H1 (cell line): ENCODE results near the gene CCDC33. TPM values are rescaled to one million over a fixed set of nuclear protein-coding genes. Genes with fewer than 3 reads are reported as not detected.

Experiments used
- CTCF ChIA-PET: fragments of 300-600 bp; sonication (Branson Sonifier 250); formaldehyde crosslinking; loops from one replicate; lab custom pipeline; 2021; ENCODE audit not compliant: partially characterized antibody; lab: Charles Lee
- POLR2A ChIA-PET: fragments of 300-600 bp; sonication (Branson Sonifier 250); formaldehyde crosslinking; loops from one replicate; lab custom pipeline; 2021; ENCODE audit warnings: inconsistent platforms; ENCODE audit not compliant: partially characterized antibody; lab: Charles Lee
- DNase-seq, 2 experiments: peaks; one replicate each; pipeline versions ENCODE4 v3.0.0 to v3.0.0-alpha.2; 2010 to 2022; ENCODE audit warnings: low spot score in 2 of 2, low read depth in 1 of 2, mixed read lengths in 1 of 2
- FAIRE-seq: peaks from 2 replicates; lab custom pipeline; 2011; peaks lifted over from hg19 to GRCh38; lab: Jason Lieb, UNC
- H2AFZ ChIP-seq: 2 replicates; pipeline ENCODE4 v1.8.1; 2012; ENCODE audit warnings: low read length, inconsistent platforms
- H2AK5ac ChIP-seq: 2 replicates; pipeline ENCODE4 v1.6.1; 2013; ENCODE audit warnings: low read depth, low read length
- H2BK120ac ChIP-seq: replicated peaks from 2 replicates; pipeline ENCODE3; 2013; ENCODE audit warnings: low read depth, low read length, inconsistent platforms
- H2BK12ac ChIP-seq: 2 replicates; pipeline ENCODE4 v1.6.1; 2013; ENCODE audit warnings: low read depth, low read length
- H2BK15ac ChIP-seq: 2 replicates; pipeline ENCODE4 v1.6.1; 2013; ENCODE audit warnings: low read length
- H2BK20ac ChIP-seq: 2 replicates; pipeline ENCODE4 v1.6.1; 2013; ENCODE audit warnings: low read length
- H2BK5ac ChIP-seq: 2 replicates; pipeline ENCODE4 v1.6.1; 2013; ENCODE audit warnings: low read depth, low read length
- H3K14ac ChIP-seq: 2 replicates; pipeline ENCODE4 v1.6.1; 2013; ENCODE audit warnings: inconsistent platforms; ENCODE audit not compliant: insufficient read length
- H3K18ac ChIP-seq: 2 replicates; pipeline ENCODE4 v1.6.1; 2013; ENCODE audit warnings: low read length; ENCODE audit errors: extremely low read depth
- H3K23ac ChIP-seq: 2 replicates; pipeline ENCODE4 v1.6.1; 2013; ENCODE audit warnings: inconsistent platforms; ENCODE audit not compliant: insufficient read length
- H3K23me2 ChIP-seq: 2 replicates; pipeline ENCODE4 v1.6.1; 2013; ENCODE audit warnings: low read depth, low read length
- H3K27ac ChIP-seq: 2 replicates; pipeline ENCODE4 v1.6.1; 2011; ENCODE audit warnings: low read depth, low read length, inconsistent platforms
- H3K27me3 ChIP-seq, 4 experiments: replicated peaks in 1 of 4; 1 replicate in 1 of 4; 2 replicates in 3 of 4; pipeline versions ENCODE4 v1.6.1 to v1.8.1; 2011 to 2013; ENCODE audit warnings: low read length in 3 of 4, mild to moderate bottlenecking in 3 of 4, inconsistent platforms in 2 of 4, mixed read lengths in 2 of 4, moderate library complexity in 1 of 4; ENCODE audit not compliant: control insufficient read depth in 3 of 4, insufficient read depth in 3 of 4; ENCODE audit errors: extremely low read depth in 1 of 4
- H3K36me3 ChIP-seq, 4 experiments: 2 replicates each; pipeline versions ENCODE4 v1.6.1 to v1.8.1; 2011 to 2013; ENCODE audit warnings: mild to moderate bottlenecking in 4 of 4, low read length in 3 of 4, moderate library complexity in 2 of 4, control low read depth in 1 of 4, inconsistent platforms in 1 of 4; ENCODE audit not compliant: insufficient read depth in 4 of 4, control insufficient read depth in 2 of 4
- H3K4ac ChIP-seq: replicated peaks from 2 replicates; pipeline ENCODE3; 2013; ENCODE audit warnings: low read length, low read depth, mixed read lengths, inconsistent platforms; ENCODE audit not compliant: insufficient read length
- H3K4me1 ChIP-seq, 4 experiments: replicated peaks in 1 of 4; 1 replicate in 1 of 4; 2 replicates in 3 of 4; pipeline versions ENCODE4 v1.6.1 to v1.8.1; 2011 to 2013; ENCODE audit warnings: low read length in 3 of 4, inconsistent platforms in 2 of 4, mixed read lengths in 1 of 4; ENCODE audit not compliant: insufficient read depth in 4 of 4, control insufficient read depth in 3 of 4
- H3K4me2 ChIP-seq, 2 experiments: 2 replicates each; pipeline versions ENCODE4 v1.6.1 to v1.8.1; 2011 to 2013; ENCODE audit warnings: low read depth in 2 of 2, low read length in 2 of 2, control low read depth in 1 of 2, inconsistent platforms in 1 of 2, mild to moderate bottlenecking in 1 of 2; ENCODE audit not compliant: insufficient read depth in 1 of 2
- H3K4me3 ChIP-seq, 4 experiments: fragments of 200-600, 300-600 bp in 1 of 4; sonication (generic), shearing (Covaris generic), sonication (Bioruptor Twin) in 1 of 4; 2 replicates each; pipeline versions ENCODE4 v1.5.1 to v1.8.1; 2011 to 2016; ENCODE audit warnings: low read length in 4 of 4, low read depth in 3 of 4, control low read depth in 2 of 4, inconsistent platforms in 2 of 4, mild to moderate bottlenecking in 2 of 4, mixed read lengths in 1 of 4, moderate library complexity in 1 of 4; ENCODE audit not compliant: insufficient read depth in 2 of 4; ENCODE audit errors: extremely low read depth in 1 of 4
- H3K56ac ChIP-seq: replicated peaks from 2 replicates; pipeline ENCODE3; 2013; ENCODE audit warnings: low read depth, mild to moderate bottlenecking, mixed read lengths, low read length, inconsistent platforms; ENCODE audit not compliant: insufficient read length
- H3K79me1 ChIP-seq: 2 replicates; pipeline ENCODE4 v1.6.1; 2013; ENCODE audit warnings: low read depth, low read length, control low read depth
- H3K79me2 ChIP-seq, 2 experiments: 2 replicates each; pipeline versions ENCODE4 v1.6.1 to v1.8.1; 2012 to 2013; ENCODE audit warnings: low read length in 2 of 2, mild to moderate bottlenecking in 2 of 2, inconsistent platforms in 1 of 2; ENCODE audit not compliant: insufficient read depth in 2 of 2, control insufficient read depth in 1 of 2
- H3K9ac ChIP-seq, 4 experiments: replicated peaks in 1 of 4; 1 replicate in 1 of 4; 2 replicates in 3 of 4; pipeline versions ENCODE4 v1.6.1 to v1.8.1; 2011 to 2013; ENCODE audit warnings: low read depth in 3 of 4, low read length in 3 of 4, control low read depth in 2 of 4, mild to moderate bottlenecking in 2 of 4, moderate library complexity in 2 of 4, inconsistent platforms in 1 of 4; ENCODE audit errors: extremely low read depth in 1 of 4
- H3K9me3 ChIP-seq, 2 experiments: 2 replicates each; pipeline versions ENCODE4 v1.6.1 to v1.8.1; 2012 to 2013; ENCODE audit warnings: mild to moderate bottlenecking in 2 of 2, moderate library complexity in 2 of 2, control low read depth in 1 of 2, inconsistent platforms in 1 of 2, low read depth in 1 of 2, low read length in 1 of 2, mixed read lengths in 1 of 2; ENCODE audit not compliant: insufficient read depth in 2 of 2
- H4K20me1 ChIP-seq, 2 experiments: replicated peaks in 1 of 2; 2 replicates each; pipeline versions ENCODE3 to v1.8.1; 2011 to 2013; ENCODE audit warnings: inconsistent platforms in 2 of 2, low read length in 2 of 2, mild to moderate bottlenecking in 1 of 2; ENCODE audit not compliant: insufficient read depth in 2 of 2, control insufficient read depth in 1 of 2
- H4K5ac ChIP-seq: 2 replicates; pipeline ENCODE4 v1.6.1; 2013; ENCODE audit warnings: low read length, low read depth, mixed read lengths, inconsistent platforms; ENCODE audit not compliant: insufficient read length
- H4K8ac ChIP-seq: 2 replicates; pipeline ENCODE4 v1.8.0; 2013; ENCODE audit warnings: mild to moderate bottlenecking, moderate library complexity, low read length, inconsistent platforms; ENCODE audit not compliant: insufficient read depth; ENCODE audit errors: extremely low read depth
- H4K91ac ChIP-seq: replicated peaks from 2 replicates; pipeline ENCODE3; 2013; ENCODE audit warnings: low read length, mixed read lengths, inconsistent platforms; ENCODE audit not compliant: insufficient read length
- ASH2L ChIP-seq: fragments of 200-600, 300-600 bp; sonication (generic); IDR thresholded peaks from one replicate; pipeline ENCODE4 v1.7.1; 2017; ENCODE audit warnings: low read length
- BCL11A ChIP-seq, 2 experiments: IDR thresholded peaks; one replicate each; pipeline ENCODE4 v1.6.1; 2011; ENCODE audit warnings: low read depth in 2 of 2, low read length in 2 of 2, mild to moderate bottlenecking in 2 of 2
- CBX5 ChIP-seq: fragments of 300-800, 300-1000 bp; sonication (generic); IDR thresholded peaks from 2 replicates; pipeline ENCODE4 v1.7.1; 2016; ENCODE audit warnings: antibody characterized with exemption, low read length, low read depth
- EGR1 ChIP-seq: IDR thresholded peaks from 2 replicates; pipeline ENCODE4 v1.6.1; 2011; ENCODE audit warnings: low read depth, low read length, borderline replicate concordance
- GTF2F1 ChIP-seq: IDR thresholded peaks from 2 replicates; pipeline ENCODE4 v1.6.1; 2012; ENCODE audit warnings: low read depth, low read length, improper control_type of control experiment, borderline replicate concordance
- HDAC2 ChIP-seq, 2 experiments: fragments of 300-600 bp in 1 of 2; sonication (generic) in 1 of 2; IDR thresholded peaks; 2 replicates each; pipeline ENCODE4 v1.6.1; 2011 to 2012; ENCODE audit warnings: low read depth in 2 of 2, low read length in 2 of 2, mild to moderate bottlenecking in 2 of 2, moderate library complexity in 2 of 2, borderline replicate concordance in 1 of 2, inconsistent platforms in 1 of 2
- KDM5A ChIP-seq: fragments of 200-600 bp; IDR thresholded peaks from 2 replicates; pipeline ENCODE4 v1.7.1; 2012; ENCODE audit warnings: mild to moderate bottlenecking, low read length, inconsistent platforms, mixed read lengths
- RFX5 ChIP-seq: IDR thresholded peaks from 2 replicates; pipeline ENCODE4 v1.6.1; 2011; ENCODE audit warnings: low read depth, low read length, improper control_type of control experiment, borderline replicate concordance
- SIN3A ChIP-seq, 2 experiments: IDR thresholded peaks in 1 of 2; conservative IDR thresholded peaks in 1 of 2; 2 replicates each; pipeline ENCODE4 v1.6.1; 2011 to 2012; ENCODE audit warnings: low read length in 2 of 2, improper control_type of control experiment in 1 of 2, low read depth in 1 of 2, mild to moderate bottlenecking in 1 of 2
- TAF1 ChIP-seq: IDR thresholded peaks from 2 replicates; pipeline ENCODE4 v1.6.1; 2011; ENCODE audit warnings: mild to moderate bottlenecking, low read depth, low read length
- TCF12 ChIP-seq: IDR thresholded peaks from 2 replicates; pipeline ENCODE4 v1.6.1; 2011; ENCODE audit warnings: low read depth, mild to moderate bottlenecking, low read length
- YY1 ChIP-seq: IDR thresholded peaks from 2 replicates; pipeline ENCODE4 v1.6.1; 2011; ENCODE audit warnings: low read depth, mild to moderate bottlenecking, low read length
- WGBS, 2 experiments: shearing (Covaris generic) in 1 of 2; methylation state at CpG; one replicate each; pipeline versions ENCODE4 v1.1.6 to v1.1.7; 2013 to 2015; ENCODE audit warnings: low lambda C conversion rate in 2 of 2, mixed read lengths in 2 of 2, inconsistent platforms in 1 of 2, low coverage in 1 of 2, missing lambda C conversion rate in 1 of 2; ENCODE audit not compliant: insufficient replicate concordance in 2 of 2, insufficient coverage in 1 of 2, insufficient read length in 1 of 2; ENCODE audit errors: extremely low coverage in 1 of 2, missing lambda C conversion rate in 1 of 2; 5-methylcytosine and 5-hydroxymethylcytosine counted together
- polyA plus RNA-seq, 7 experiments: library from polyadenylated mRNA; depleted of rRNA in 3 of 7; stranded (reverse) in 5 of 7; unstranded in 2 of 7; fragments of >200 nt in 5 of 7; fragments of 200-250 nt in 2 of 7; gene quantifications; 1 replicate in 5 of 7; 2 replicates in 1 of 7; 4 replicates in 1 of 7; pipeline versions ENCODE4 v1.2.1 to v1.2.3, GENCODE V29; 2011 to 2013; ENCODE audit warnings: missing spikeins in 2 of 7, mixed read lengths in 2 of 7
- total RNA-seq: library from RNA; stranded (reverse); fragmentation: NEBNext Ultra II Directional; extraction: Animal tissue kit (Norgen Biotek cat#: 25700); gene quantifications from 2 replicates; pipeline ENCODE4 v1.2.1, GENCODE V29; 2021

Gene CCDC33
- total and polyA plus RNA-seq, 2 of the 8 experiments (the other 6 are each of a cell fraction or from before 2014, with no cell fraction given) = 2.0 to 2.7 TPM

- WGBS, 2 experiments = 85% methylated on average over 4 of the region's 4 CpGs; no CpG with 5 or more reads in 1 of the 2 experiments
- no peak overlapping the region for H4K8ac ChIP-seq
- CTCF ChIA-PET = interaction anchor here (0.9 to 5.2 kb wide), 11 partner anchors 7 to 97 kb away, joined by 3 to 24 read pairs (median 7); partner anchors contain the start of gene STRA6
- no peak overlapping the region; the same call in 1 of the 2 replicates for H2BK12ac ChIP-seq
- no peak overlapping the region for H2BK5ac ChIP-seq
- H4K5ac ChIP-seq = no peak overlapping the region
- H3K4me3 ChIP-seq = no peak overlapping the region
- peaks cover 0 to 9% (median 2%) of the 10 kb centered on the region in 4 experiments; a peak in 4 of 7 replicates for H3K27me3 ChIP-seq
- no peak overlapping the region for H2BK120ac ChIP-seq
- no peak overlapping the region for H3K18ac ChIP-seq
- no peaks in the 10 kb centered on the region for H3K79me2 ChIP-seq
- no peak overlapping the region for H2AFZ ChIP-seq
- no peak overlapping the region for H3K4ac ChIP-seq
- no peak overlapping the region for H2BK20ac ChIP-seq
- 0 out of 2 replicates have a peak overlapping the region, but pooled peaks have one; percentile 4 for H2BK15ac ChIP-seq
- H3K23me2 ChIP-seq = peaks cover 4% of the 10 kb centered on the region; the same call in 1 of the 2 replicates
- no peaks in the 10 kb centered on the region for H4K20me1 ChIP-seq
- H3K4me2 ChIP-seq = no peak overlapping the region
- no peak overlapping the region for H3K27ac ChIP-seq
- H3K9me3 ChIP-seq = no peaks in the 10 kb centered on the region
- H4K91ac ChIP-seq = no peak overlapping the region
- H3K4me1 ChIP-seq = peaks cover 0 to 30% (median 21%) of the 10 kb centered on the region in 4 experiments; a peak in 6 of 7 replicates
- H3K9ac ChIP-seq = no peak overlapping the region
- no peaks in the 10 kb centered on the region for H3K79me1 ChIP-seq
- FAIRE-seq (no peak), DNase-seq (no peak)
- no peaks in the 10 kb centered on the region for H3K36me3 ChIP-seq
- POLR2A ChIA-PET = interaction anchor here (1.1 to 1.9 kb wide), 3 partner anchors 20 to 66 kb away, joined by 3 to 5 read pairs (median 4); no protein-coding TSS in a partner anchor
- H2AK5ac ChIP-seq = peak overlapping the region; percentile 60; the same call in 1 of the 2 replicates
- no peak overlapping the region for H3K14ac ChIP-seq
- H3K56ac ChIP-seq = no peak overlapping the region
- no peak overlapping the region for H3K23ac ChIP-seq
- no peak for TF ChIP-seq ASH2L
- no peak for TF ChIP-seq EGR1
- no peak for TF ChIP-seq TAF1
- TF ChIP-seq KDM5A = no peak
- no peak for TF ChIP-seq TCF12
- no peak for TF ChIP-seq CBX5
- no peak for TF ChIP-seq YY1
- TF ChIP-seq GTF2F1 = no peak
- no peak for TF ChIP-seq RFX5
- TF ChIP-seq BCL11A (IDR thresholded peaks at IDR 0.05; ENCODE audit: low read depth in 2 of 2, low read length in 2 of 2) = no peak
- no peak for TF ChIP-seq SIN3A (conservative IDR thresholded peaks at IDR 0.05 in 1 of 2, IDR thresholded peaks at IDR 0.05 in 1 of 2; ENCODE audit: low read depth in 1 of 2, low read length in 2 of 2)
- TF ChIP-seq HDAC2 (IDR thresholded peaks at IDR 0.05; ENCODE audit: borderline replicate concordance in 1 of 2, low read depth in 2 of 2, low read length in 2 of 2) = no peak
Observed at GRCh38 chr15:74240897-74241614, 4.9 kb downstream of the CCDC33 start.
